Liver (tissue), 9 donors: Measurements from ENCODE around the gene DPP6. TPM values are rescaled to one million over a fixed set of nuclear protein-coding genes. Genes with fewer than 3 reads are reported as not detected.

Source experiments
- DNase-seq: peaks from one replicate; pipeline ENCODE4 v3.0.0-alpha.2; 2017; ENCODE audit warnings: low spot score
- H3K27ac ChIP-seq, 2 donors: one replicate each; pipeline ENCODE4 v1.7.0; 2013; ENCODE audit warnings: inconsistent platforms in 2 of 2, low read length in 2 of 2, control low read depth in 1 of 2, low read depth in 1 of 2, mild to moderate bottlenecking in 1 of 2
- H3K27me3 ChIP-seq, 4 donors: one replicate each; pipeline versions ENCODE4 v1.6.1 to v1.7.0; 2013; ENCODE audit warnings: low read length in 3 of 4, inconsistent platforms in 1 of 4, mild to moderate bottlenecking in 1 of 4, moderate library complexity in 1 of 4; ENCODE audit not compliant: control insufficient read depth in 4 of 4, insufficient read depth in 4 of 4
- H3K36me3 ChIP-seq, 4 donors: one replicate each; pipeline versions ENCODE4 v1.6.1 to v1.7.0; 2013; ENCODE audit warnings: low read length in 3 of 4, mild to moderate bottlenecking in 3 of 4, low read depth in 1 of 4, moderate library complexity in 1 of 4; ENCODE audit not compliant: control insufficient read depth in 4 of 4, insufficient read depth in 3 of 4
- H3K4me1 ChIP-seq, 4 donors: one replicate each; pipeline versions ENCODE4 v1.6.1 to v1.7.0; 2013; ENCODE audit warnings: low read length in 3 of 4, mild to moderate bottlenecking in 3 of 4, moderate library complexity in 1 of 4; ENCODE audit not compliant: control insufficient read depth in 4 of 4, insufficient read depth in 4 of 4
- H3K4me3 ChIP-seq, 3 donors: one replicate each; pipeline versions ENCODE4 v1.6.1 to v1.7.0; 2013; ENCODE audit warnings: low read length in 3 of 3, control low read depth in 1 of 3, low read depth in 1 of 3, mild to moderate bottlenecking in 1 of 3
- H3K9ac ChIP-seq, 2 donors: one replicate each; pipeline ENCODE4 v1.7.0; 2013; ENCODE audit warnings: low read length in 2 of 2, mild to moderate bottlenecking in 2 of 2, moderate library complexity in 2 of 2, control low read depth in 1 of 2, low read depth in 1 of 2
- H3K9me3 ChIP-seq, 4 donors: one replicate each; pipeline versions ENCODE4 v1.6.1 to v1.7.0; 2013; ENCODE audit warnings: low read length in 3 of 4; ENCODE audit not compliant: control insufficient read depth in 4 of 4
- EGR1 ChIP-seq, 2 donors: IDR thresholded peaks; 2 replicates each; pipeline ENCODE4 v1.6.1; 2016 to 2018; ENCODE audit warnings: antibody characterized with exemption in 2 of 2, low read depth in 2 of 2
- FOXA1 ChIP-seq: IDR thresholded peaks from 2 replicates; pipeline ENCODE4 v1.6.1; 2016; ENCODE audit warnings: antibody characterized with exemption
- FOXA2 ChIP-seq: IDR thresholded peaks from 2 replicates; pipeline ENCODE4 v1.6.1; 2016; ENCODE audit warnings: antibody characterized with exemption
- GABPA ChIP-seq, 2 donors: IDR thresholded peaks in 1 of 2; conservative IDR thresholded peaks in 1 of 2; 2 replicates each; pipeline ENCODE4 v1.6.1; 2016; ENCODE audit warnings: antibody characterized with exemption in 2 of 2, mild to moderate bottlenecking in 1 of 2, moderate library complexity in 1 of 2
- HNF4A ChIP-seq, 2 donors: conservative IDR thresholded peaks; 2 replicates each; pipeline ENCODE4 v1.6.1; 2016; ENCODE audit warnings: antibody characterized with exemption in 2 of 2, mild to moderate bottlenecking in 2 of 2
- HNF4G ChIP-seq: IDR thresholded peaks from 2 replicates; pipeline ENCODE4 v1.6.1; 2016; ENCODE audit warnings: antibody characterized with exemption
- RAD21 ChIP-seq, 2 donors: IDR thresholded peaks; 2 replicates each; pipeline ENCODE4 v1.6.1; 2016; ENCODE audit warnings: antibody characterized with exemption in 2 of 2, mild to moderate bottlenecking in 2 of 2
- SP1 ChIP-seq: IDR thresholded peaks from 2 replicates; pipeline ENCODE4 v1.6.1; 2018; ENCODE audit warnings: antibody characterized with exemption, mild to moderate bottlenecking
- YY1 ChIP-seq: IDR thresholded peaks from 2 replicates; pipeline ENCODE4 v1.6.1; 2016; ENCODE audit warnings: antibody characterized with exemption, mild to moderate bottlenecking
- WGBS: extraction: QIAGEN DNeasy Blood & Tissue Kit; methylation state at CpG from one replicate; pipeline ENCODE4 v1.1.7; 2013; 5-methylcytosine and 5-hydroxymethylcytosine counted together
- polyA plus RNA-seq, 2 donors: library from polyadenylated mRNA; stranded (reverse) in 1 of 2; unstranded in 1 of 2; fragments of 200-250 nt in 1 of 2; fragments of >200 nt in 1 of 2; fragmentation: Nextera tagmentation in 1 of 2; extraction: Ambion mirVana in 1 of 2; gene quantifications; one replicate each; pipeline versions ENCODE4 v1.2.1 to v1.2.3, GENCODE V29; 2013 to 2015
- total RNA-seq, 2 donors: library from RNA; depleted of rRNA; stranded (reverse); fragments of >200 nt; gene quantifications; one replicate each; pipeline ENCODE4 v1.2.3, GENCODE V29; 2014
- TF ChIP-seq, protein P1 (sequence below): IDR thresholded peaks from 2 replicates; pipeline ENCODE4 v1.6.1; 2016; ENCODE audit warnings: antibody characterized with exemption
- TF ChIP-seq, protein P2 (sequence below): IDR thresholded peaks from 2 replicates; pipeline ENCODE4 v1.6.1; 2016; ENCODE audit warnings: antibody characterized with exemption
- TF ChIP-seq, protein P3 (sequence below): IDR thresholded peaks from 2 replicates; pipeline ENCODE4 v1.6.1; 2016; ENCODE audit warnings: antibody characterized with exemption, mild to moderate bottlenecking
- donor health status: healthy.
- donor health status: healthy.
- donor health status: healthy.
- donor health status: healthy.
- donor health status: healthy.

Gene DPP6
- total and polyA plus RNA-seq, 4 donors: 0.01 TPM; not detected in 3

DNA sequence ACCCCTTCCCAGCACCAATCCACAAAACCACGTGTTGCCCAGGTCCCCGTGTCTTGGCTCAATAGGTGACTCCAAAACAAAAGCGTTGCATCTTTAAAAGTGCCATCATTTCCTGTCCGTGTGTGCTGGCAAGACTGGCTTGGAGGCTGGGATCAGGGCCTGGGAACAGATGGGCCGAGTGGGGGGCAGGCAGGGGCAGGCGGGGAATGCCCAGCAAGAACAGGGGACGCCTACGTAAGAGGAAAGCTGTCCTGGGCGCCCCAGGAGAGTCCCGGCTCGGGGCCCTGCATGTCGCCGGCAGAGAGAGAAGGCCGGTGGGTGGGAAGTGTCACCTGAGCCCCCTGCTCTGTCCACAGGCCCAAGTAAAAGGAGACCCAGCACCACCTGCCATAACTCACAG is 864.2 kb downstream of the DPP6 start (continued):
- TF ChIP-seq, protein P1, sequence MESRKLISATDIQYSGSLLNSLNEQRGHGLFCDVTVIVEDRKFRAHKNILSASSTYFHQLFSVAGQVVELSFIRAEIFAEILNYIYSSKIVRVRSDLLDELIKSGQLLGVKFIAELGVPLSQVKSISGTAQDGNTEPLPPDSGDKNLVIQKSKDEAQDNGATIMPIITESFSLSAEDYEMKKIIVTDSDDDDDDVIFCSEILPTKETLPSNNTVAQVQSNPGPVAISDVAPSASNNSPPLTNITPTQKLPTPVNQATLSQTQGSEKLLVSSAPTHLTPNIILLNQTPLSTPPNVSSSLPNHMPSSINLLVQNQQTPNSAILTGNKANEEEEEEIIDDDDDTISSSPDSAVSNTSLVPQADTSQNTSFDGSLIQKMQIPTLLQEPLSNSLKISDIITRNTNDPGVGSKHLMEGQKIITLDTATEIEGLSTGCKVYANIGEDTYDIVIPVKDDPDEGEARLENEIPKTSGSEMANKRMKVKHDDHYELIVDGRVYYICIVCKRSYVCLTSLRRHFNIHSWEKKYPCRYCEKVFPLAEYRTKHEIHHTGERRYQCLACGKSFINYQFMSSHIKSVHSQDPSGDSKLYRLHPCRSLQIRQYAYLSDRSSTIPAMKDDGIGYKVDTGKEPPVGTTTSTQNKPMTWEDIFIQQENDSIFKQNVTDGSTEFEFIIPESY: no peak
- TF ChIP-seq FOXA1 (no peak), YY1 (no peak), SP1 (no peak)

DNA sequence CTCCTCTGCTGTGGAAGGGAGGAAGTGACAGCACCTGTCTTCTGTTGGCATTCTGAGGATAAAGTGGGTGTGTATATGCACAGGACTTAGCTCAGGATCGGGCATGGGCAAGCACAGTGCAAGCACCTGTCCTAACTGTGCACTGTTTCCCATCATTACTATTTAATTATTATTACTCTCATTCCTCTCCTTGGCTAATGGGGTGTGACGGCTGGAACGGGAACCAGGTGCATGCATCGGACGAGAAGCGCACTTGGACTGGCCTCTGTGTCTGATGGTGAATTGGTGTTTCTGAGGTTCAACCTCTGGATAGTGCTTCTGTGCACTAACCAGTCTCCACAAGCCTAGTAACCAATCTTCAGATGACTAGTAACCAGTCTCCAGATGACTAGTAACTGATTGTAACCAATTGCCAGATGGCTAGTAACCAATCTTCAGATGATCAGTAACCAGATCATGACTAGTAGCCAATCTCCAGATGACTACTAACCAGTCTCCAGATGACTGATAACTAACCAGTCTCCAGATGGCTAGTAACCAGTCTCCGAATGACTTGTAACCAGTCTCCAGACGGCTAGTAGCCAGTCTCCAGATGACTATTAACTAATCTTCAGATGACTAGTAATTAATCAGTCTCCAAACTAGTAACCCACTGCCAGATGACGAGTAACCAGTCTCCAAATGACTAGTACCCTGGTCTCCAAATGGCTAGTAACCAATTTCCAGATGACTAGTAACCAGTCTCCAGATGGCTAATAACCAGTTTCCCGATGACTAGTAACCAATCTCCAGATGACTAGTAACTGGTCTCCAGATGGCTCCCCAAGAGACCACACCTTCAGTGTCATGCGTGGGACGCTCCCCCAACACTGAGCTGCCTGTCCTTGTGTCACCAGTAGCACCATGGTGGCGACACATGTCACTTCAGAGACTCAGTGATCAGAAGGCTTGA is 864.9 kb downstream of the DPP6 start:
- Histone ChIP-seq H3K4me3 (no peak overlapping the region), H3K27ac (no peak overlapping the region), H3K36me3 (no peaks in the 10 kb centered on the region), H3K9ac (no peak overlapping the region), H3K27me3 (no peaks in the 10 kb centered on the region), H3K4me1 (peaks cover 1 to 8% (median 5%) of the 10 kb centered on the region in 4 donors), H3K9me3 (no peaks in the 10 kb centered on the region)
- whole genome bisulfite sequencing: 91% methylated on average over 13 of the region's 13 CpGs
- no peak for DNase-seq
- TF ChIP-seq SP1 (no peak), EGR1 (IDR thresholded peaks at IDR 0.05; ENCODE audit: low read depth in 2 of 2) (no peak), HNF4A (conservative IDR thresholded peaks at IDR 0.05) (no peak), GABPA (IDR thresholded peaks at IDR 0.05 in 1 of 2, conservative IDR thresholded peaks at IDR 0.05 in 1 of 2) (no peak), YY1 (no peak), RAD21 (IDR thresholded peaks at IDR 0.05) (no peak), HNF4G (no peak), FOXA1 (no peak), FOXA2 (no peak)
- TF ChIP-seq, protein P1: no peak
- TF ChIP-seq, protein P2, sequence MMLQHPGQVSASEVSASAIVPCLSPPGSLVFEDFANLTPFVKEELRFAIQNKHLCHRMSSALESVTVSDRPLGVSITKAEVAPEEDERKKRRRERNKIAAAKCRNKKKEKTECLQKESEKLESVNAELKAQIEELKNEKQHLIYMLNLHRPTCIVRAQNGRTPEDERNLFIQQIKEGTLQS: no peak
- TF ChIP-seq, protein P3, sequence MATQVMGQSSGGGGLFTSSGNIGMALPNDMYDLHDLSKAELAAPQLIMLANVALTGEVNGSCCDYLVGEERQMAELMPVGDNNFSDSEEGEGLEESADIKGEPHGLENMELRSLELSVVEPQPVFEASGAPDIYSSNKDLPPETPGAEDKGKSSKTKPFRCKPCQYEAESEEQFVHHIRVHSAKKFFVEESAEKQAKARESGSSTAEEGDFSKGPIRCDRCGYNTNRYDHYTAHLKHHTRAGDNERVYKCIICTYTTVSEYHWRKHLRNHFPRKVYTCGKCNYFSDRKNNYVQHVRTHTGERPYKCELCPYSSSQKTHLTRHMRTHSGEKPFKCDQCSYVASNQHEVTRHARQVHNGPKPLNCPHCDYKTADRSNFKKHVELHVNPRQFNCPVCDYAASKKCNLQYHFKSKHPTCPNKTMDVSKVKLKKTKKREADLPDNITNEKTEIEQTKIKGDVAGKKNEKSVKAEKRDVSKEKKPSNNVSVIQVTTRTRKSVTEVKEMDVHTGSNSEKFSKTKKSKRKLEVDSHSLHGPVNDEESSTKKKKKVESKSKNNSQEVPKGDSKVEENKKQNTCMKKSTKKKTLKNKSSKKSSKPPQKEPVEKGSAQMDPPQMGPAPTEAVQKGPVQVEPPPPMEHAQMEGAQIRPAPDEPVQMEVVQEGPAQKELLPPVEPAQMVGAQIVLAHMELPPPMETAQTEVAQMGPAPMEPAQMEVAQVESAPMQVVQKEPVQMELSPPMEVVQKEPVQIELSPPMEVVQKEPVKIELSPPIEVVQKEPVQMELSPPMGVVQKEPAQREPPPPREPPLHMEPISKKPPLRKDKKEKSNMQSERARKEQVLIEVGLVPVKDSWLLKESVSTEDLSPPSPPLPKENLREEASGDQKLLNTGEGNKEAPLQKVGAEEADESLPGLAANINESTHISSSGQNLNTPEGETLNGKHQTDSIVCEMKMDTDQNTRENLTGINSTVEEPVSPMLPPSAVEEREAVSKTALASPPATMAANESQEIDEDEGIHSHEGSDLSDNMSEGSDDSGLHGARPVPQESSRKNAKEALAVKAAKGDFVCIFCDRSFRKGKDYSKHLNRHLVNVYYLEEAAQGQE: no peak
